Heart right ventricle (tissue), 16 donors: ENCODE results near the gene LYPD6. TPM values are rescaled to one million over a fixed set of nuclear protein-coding genes. Genes with fewer than 3 reads are reported as not detected.

Experiments
- ATAC-seq, 8 donors: fragments of 200-7000 bp; cut with Tn5 transposase; one replicate each; pipeline ENCODE4 v1.9.1; 2020; ENCODE audit warnings: mild to moderate bottlenecking in 8 of 8, moderate library complexity in 8 of 8, moderate number of reproducible peaks in 1 of 8
- DNase-seq, 2 donors: peaks; one replicate each; pipeline ENCODE4 v3.0.0-alpha.2; 2020
- H3K27ac ChIP-seq, 10 donors: fragments of 200-600 bp; sonication (generic) in 2 of 10; one replicate each; pipeline versions ENCODE4 v1.5.0 to v1.8.0; 2020 to 2022; ENCODE audit warnings: mild to moderate bottlenecking in 3 of 10
- H3K27me3 ChIP-seq, 7 donors: fragments of 200-600 bp; one replicate each; pipeline ENCODE4 v1.8.0; 2021 to 2022; ENCODE audit warnings: mild to moderate bottlenecking in 2 of 7
- H3K36me3 ChIP-seq, 9 donors: fragments of 200-600 bp; sonication (generic) in 1 of 9; one replicate each; pipeline versions ENCODE4 v1.5.0 to v1.8.0; 2020 to 2022; ENCODE audit warnings: mild to moderate bottlenecking in 2 of 9
- H3K4me1 ChIP-seq, 9 donors: fragments of 200-600 bp; sonication (generic) in 1 of 9; one replicate each; pipeline versions ENCODE4 v1.5.0 to v1.8.0; 2020 to 2022; ENCODE audit warnings: mild to moderate bottlenecking in 4 of 9
- H3K4me3 ChIP-seq, 10 donors: fragments of 200-600 bp; sonication (generic) in 2 of 10; one replicate each; pipeline versions ENCODE4 v1.5.0 to v1.8.0; 2020 to 2022; ENCODE audit warnings: mild to moderate bottlenecking in 7 of 10, moderate library complexity in 2 of 10
- H3K9me3 ChIP-seq, 11 donors: fragments of 200-600 bp in 10 of 11; sonication (generic) in 2 of 11; one replicate each; pipeline versions ENCODE4 v1.5.0 to v1.8.0; 2013 to 2022; ENCODE audit warnings: mild to moderate bottlenecking in 2 of 11, control low read depth in 1 of 11, moderate library complexity in 1 of 11
- WGBS, 2 donors: extraction: QIAGEN DNeasy Blood & Tissue Kit; methylation state at CpG; one replicate each; pipeline ENCODE4 v1.1.7; 2013; ENCODE audit warnings: inconsistent platforms in 1 of 2; 5-methylcytosine and 5-hydroxymethylcytosine counted together
- intact Hi-C, 10 donors: fragments of 100-400 bp; cut with DNase I; formaldehyde crosslinking; loops; one replicate each; pipeline versions ENCODE4 v1.11.1 to v1.14.2; 2022
- polyA plus RNA-seq, 2 donors: library from polyadenylated mRNA; stranded (reverse); fragments of 200-250 nt; gene quantifications; one replicate each; pipeline ENCODE4 v1.2.3, GENCODE V29; 2013
- total RNA-seq, 10 donors: library from RNA; stranded (reverse); fragmentation: NEBNext Ultra II Directional in 3 of 10; extraction: Animal tissue kit (Norgen Biotek cat#: 25700) in 3 of 10; gene quantifications; one replicate each; pipeline versions ENCODE4 v1.2.1 to v1.2.4, GENCODE V29; 2021 to 2023
- TF ChIP-seq, protein P1 (sequence below), 9 donors: fragments of 200-600 bp; sonication (generic) in 2 of 9; IDR thresholded peaks; one replicate each; pipeline versions ENCODE4 v1.5.0 to v1.8.0; 2021 to 2022; ENCODE audit warnings: antibody characterized with exemption in 9 of 9, mild to moderate bottlenecking in 5 of 9, moderate library complexity in 1 of 9
- donor health status: Arrhythmogenic right ventricular cardiomyopathy.
- donor health status: ischemic (EF 13 %, LVEDD 7.1; RV severe dilation, severe dysfunction).
- donor health status: healthy with polysubstance abuse.
- donor health status: DM: no; HTN: yes; CAD: no.
- donor health status: DM: no; HTN: no; CAD: no.
- donor health status: ischemic (EF 25% LVEDD 6.9; RV normal size, moderate dysfunction).
- donor health status: ischemic (EF 25% LVEDD 5.7; RV mildly dilated, moderate dysfunction).
- donor health status: healthy.
- donor health status: DM: yes; HTN: yes; CAD: no.
- donor health status: Ischemic cardiomyopathy.
- donor health status: ischemic (EF 35%, LVEDD 5.7; RV mildly dilated, moderate dysfunction).
- donor health status: nonischemic (EF 11% LVEDD 7.7; RV severe dilation, severe dysfunction).
- donor health status: DM: yes; HTN: yes; CAD: no.
- donor health status: PGD.
- donor health status: ischemic (EF 29% LVEDD 5.4; RV normal size, mild dysfunction).
- donor health status: nonischemic (EF 23%, LVEDD 6.1; RV moderate dilation, normal function).

LYPD6 gene
- total and polyA plus RNA-seq, 12 donors, result 0.06 to 0.55 (median 0.15) TPM; not detected in 1

DNA sequence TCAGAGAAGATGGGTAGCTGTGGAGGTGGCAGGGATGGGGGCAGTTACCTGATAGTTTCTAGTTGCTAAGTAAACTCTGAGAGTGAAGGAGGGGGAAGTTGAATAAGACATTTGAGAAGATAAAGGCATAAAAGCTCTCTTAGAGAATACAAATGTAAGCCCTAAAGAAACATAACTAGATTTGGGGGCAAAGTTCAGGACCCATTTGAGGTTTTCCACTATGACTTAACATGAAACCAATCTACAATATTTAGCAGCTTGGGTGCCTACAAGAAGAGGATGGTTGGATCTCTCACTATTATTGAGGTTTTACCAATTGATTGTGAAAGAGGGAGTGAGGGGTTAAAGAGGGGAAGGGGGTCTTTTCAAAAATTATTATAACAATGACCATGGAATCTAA is 34.4 kb upstream of the LYPD6 start:
- ATAC-seq, result no peak
- intact Hi-C loops, result no loop called here
- H3K9me3 ChIP-seq, result no peaks in the 10 kb centered on the region

DNA sequence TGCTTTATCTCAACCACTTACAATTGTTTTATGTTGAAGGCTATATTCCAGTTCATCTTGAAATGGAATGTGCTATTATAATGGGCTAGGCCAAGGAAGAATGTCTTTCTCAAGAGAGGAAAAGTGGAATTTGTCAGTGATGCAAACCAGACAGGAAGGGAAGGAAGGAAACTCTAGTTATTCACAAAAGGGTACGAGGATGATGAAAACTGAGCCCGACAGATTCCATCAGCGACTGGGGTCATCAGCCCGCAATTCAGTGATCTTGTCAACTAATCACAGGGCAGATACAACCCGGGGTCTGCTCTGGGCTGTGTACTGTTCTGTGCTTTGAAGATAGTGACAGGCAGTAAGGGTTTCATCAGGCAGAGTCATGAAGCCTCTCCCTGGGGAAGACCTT is 23.4 kb upstream of the LYPD6 start:
- intact Hi-C loops, result no loop called here
- ATAC-seq, result no peak
- TF ChIP-seq, protein P1, sequence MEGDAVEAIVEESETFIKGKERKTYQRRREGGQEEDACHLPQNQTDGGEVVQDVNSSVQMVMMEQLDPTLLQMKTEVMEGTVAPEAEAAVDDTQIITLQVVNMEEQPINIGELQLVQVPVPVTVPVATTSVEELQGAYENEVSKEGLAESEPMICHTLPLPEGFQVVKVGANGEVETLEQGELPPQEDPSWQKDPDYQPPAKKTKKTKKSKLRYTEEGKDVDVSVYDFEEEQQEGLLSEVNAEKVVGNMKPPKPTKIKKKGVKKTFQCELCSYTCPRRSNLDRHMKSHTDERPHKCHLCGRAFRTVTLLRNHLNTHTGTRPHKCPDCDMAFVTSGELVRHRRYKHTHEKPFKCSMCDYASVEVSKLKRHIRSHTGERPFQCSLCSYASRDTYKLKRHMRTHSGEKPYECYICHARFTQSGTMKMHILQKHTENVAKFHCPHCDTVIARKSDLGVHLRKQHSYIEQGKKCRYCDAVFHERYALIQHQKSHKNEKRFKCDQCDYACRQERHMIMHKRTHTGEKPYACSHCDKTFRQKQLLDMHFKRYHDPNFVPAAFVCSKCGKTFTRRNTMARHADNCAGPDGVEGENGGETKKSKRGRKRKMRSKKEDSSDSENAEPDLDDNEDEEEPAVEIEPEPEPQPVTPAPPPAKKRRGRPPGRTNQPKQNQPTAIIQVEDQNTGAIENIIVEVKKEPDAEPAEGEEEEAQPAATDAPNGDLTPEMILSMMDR (IDR thresholded peaks at IDR 0.05), result no peak
- H3K9me3 ChIP-seq, result no peaks in the 10 kb centered on the region
- no peaks in the 10 kb centered on the region for H3K4me1 ChIP-seq
- 12 to 15% methylated on average over 5 of the region's 5 CpGs for WGBS, 2 donors
- no peak for DNase-seq
- no peak overlapping the region for H3K4me3 ChIP-seq
- H3K27me3 ChIP-seq, result peaks cover 0 to 38% (median 12%) of the 10 kb centered on the region in 7 donors
- no peak overlapping the region for H3K27ac ChIP-seq
- H3K36me3 ChIP-seq, result no peaks in the 10 kb centered on the region

More for the DNA sequence above, 34.4 kb upstream of the LYPD6 start:
- Histone ChIP-seq H3K36me3 (no peaks in the 10 kb centered on the region), H3K4me1 (no peaks in the 10 kb centered on the region), H3K27me3 (no peaks in the 10 kb centered on the region), H3K27ac (no peak overlapping the region), H3K4me3 (no peak overlapping the region)
- TF ChIP-seq, protein P1 (IDR thresholded peaks at IDR 0.05), result no peak
- DNase-seq, result no peak

DNA sequence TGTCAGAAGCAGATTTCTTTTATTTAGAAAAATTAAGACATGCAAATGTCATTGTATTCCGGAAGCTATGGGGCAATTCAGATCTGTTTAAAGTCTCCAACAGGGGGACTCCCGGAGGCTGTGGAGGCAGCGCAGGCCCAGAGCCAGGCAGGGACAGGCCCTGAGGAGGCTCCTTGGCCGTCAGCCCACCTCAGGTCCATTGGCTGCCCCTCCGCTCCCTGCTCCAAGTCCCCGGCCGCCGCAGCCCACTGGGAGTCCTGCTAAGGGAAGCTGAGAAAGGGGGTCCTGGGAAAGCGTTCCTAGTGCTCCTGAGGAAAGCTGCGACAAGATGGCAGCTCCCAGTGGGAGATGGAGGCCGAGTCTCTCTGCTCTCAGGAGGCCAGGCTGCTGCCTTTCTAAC is 20.0 kb upstream of the LYPD6 start:
- Histone ChIP-seq H3K27me3 (peaks cover 0 to 41% (median 10%) of the 10 kb centered on the region in 7 donors), H3K9me3 (no peaks in the 10 kb centered on the region), H3K36me3 (no peaks in the 10 kb centered on the region), H3K4me1 (no peaks in the 10 kb centered on the region), H3K4me3 (no peak overlapping the region), H3K27ac (no peak overlapping the region)
- intact Hi-C loops, result loop anchor here in 5 of 10 donors (10.0 kb wide), 1 partner anchor 296 kb away; no protein-coding TSS in a partner anchor
- TF ChIP-seq, protein P1 (IDR thresholded peaks at IDR 0.05), result no peak
- no peak for DNase-seq
- WGBS, 2 donors, result 84 to 88% methylated on average over 11 of the region's 11 CpGs
- ATAC-seq, result no peak

DNA sequence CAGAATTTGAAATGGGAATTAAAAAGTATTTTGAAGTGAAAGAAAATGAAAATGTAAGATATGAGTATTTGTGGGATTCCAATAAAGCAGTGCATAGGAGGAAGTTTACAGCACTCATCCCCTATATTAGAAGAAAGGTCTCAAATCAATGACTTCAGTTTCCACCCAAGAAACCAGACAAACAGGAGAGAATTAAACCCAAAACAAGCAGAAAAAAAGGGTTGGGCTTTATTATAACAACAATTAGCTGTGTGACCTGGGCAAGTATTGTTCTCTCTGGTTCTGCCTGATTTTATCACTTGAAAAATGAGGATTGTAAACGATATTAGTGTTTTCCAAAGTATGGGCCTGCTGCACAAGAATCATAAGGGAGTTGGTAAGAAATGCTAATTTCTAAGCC is 18.3 kb upstream of the LYPD6 start:
- no peaks in the 10 kb centered on the region for H3K36me3 ChIP-seq
- ATAC-seq (no peak), DNase-seq (no peak)
- H3K27ac ChIP-seq, result no peak overlapping the region
- intact Hi-C loops, result loop anchor here in 5 of 10 donors (10.0 kb wide), 1 partner anchor 297 kb away; no protein-coding TSS in a partner anchor
- H3K27me3 ChIP-seq, result peaks cover 0 to 35% (median 10%) of the 10 kb centered on the region in 7 donors
- TF ChIP-seq, protein P1 (IDR thresholded peaks at IDR 0.05), result no peak
- H3K4me1 ChIP-seq, result no peaks in the 10 kb centered on the region
- no peaks in the 10 kb centered on the region for H3K9me3 ChIP-seq
- no peak overlapping the region for H3K4me3 ChIP-seq
- 53 to 75% methylated on average over 1 of the region's 1 CpG for WGBS, 2 donors
